Adrenal gland (tissue), 5 donors: ENCODE results near the gene WDHD1.

Experiments used
- POLR2A ChIP-seq, 2 donors: fragments of 450-650 bp; IDR thresholded peaks; one replicate each; pipeline ENCODE4 v1.6.1; 2017; ENCODE audit warnings: antibody characterized with exemption in 2 of 2, mild to moderate bottlenecking in 2 of 2, moderate library complexity in 1 of 2
- TF ChIP-seq, protein P1 (sequence below), 6 experiments: fragments of 450-650 bp in 4 of 6; fragments of 200-600 bp in 2 of 6; sonication (generic) in 1 of 6; IDR thresholded peaks; 1 replicate in 5 of 6; 2 replicates in 1 of 6; pipeline versions ENCODE4 v1.5.1 to v1.8.0; 2016 to 2021; ENCODE audit warnings: antibody characterized with exemption in 6 of 6, mild to moderate bottlenecking in 2 of 6, moderate library complexity in 1 of 6
- donor health status: DM: no; HTN: no; CAD: no.

DNA sequence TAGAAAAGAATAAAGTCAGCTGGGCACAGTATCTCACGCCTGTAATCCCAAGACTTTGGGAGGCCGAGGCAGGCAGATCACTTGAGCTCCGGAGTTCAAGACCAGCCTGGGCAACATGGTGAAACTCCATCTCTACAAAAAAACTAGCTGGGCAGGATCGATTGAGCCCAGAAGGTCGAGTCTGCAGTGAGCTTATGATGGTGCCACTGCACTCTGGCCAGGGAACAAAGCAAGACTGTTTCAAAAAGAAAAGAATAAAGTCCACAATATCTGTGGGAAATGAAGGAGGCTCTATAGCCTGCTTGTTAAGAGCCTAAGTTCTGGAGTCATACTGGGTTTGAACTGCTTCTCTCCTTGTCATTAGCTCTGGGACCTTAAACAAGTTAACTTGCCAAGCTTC is 32.4 kb upstream of the WDHD1 start:
- TF ChIP-seq, protein P1, sequence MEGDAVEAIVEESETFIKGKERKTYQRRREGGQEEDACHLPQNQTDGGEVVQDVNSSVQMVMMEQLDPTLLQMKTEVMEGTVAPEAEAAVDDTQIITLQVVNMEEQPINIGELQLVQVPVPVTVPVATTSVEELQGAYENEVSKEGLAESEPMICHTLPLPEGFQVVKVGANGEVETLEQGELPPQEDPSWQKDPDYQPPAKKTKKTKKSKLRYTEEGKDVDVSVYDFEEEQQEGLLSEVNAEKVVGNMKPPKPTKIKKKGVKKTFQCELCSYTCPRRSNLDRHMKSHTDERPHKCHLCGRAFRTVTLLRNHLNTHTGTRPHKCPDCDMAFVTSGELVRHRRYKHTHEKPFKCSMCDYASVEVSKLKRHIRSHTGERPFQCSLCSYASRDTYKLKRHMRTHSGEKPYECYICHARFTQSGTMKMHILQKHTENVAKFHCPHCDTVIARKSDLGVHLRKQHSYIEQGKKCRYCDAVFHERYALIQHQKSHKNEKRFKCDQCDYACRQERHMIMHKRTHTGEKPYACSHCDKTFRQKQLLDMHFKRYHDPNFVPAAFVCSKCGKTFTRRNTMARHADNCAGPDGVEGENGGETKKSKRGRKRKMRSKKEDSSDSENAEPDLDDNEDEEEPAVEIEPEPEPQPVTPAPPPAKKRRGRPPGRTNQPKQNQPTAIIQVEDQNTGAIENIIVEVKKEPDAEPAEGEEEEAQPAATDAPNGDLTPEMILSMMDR (IDR thresholded peaks at IDR 0.05), result no peak
- TF ChIP-seq POLR2A (IDR thresholded peaks at IDR 0.05), result no peak
